ENCODE measurements around the gene AGXT.

Gene AGXT

GRCh38 chr2:240832921-240833494 lies 35.6 kb upstream of the AGXT start:
- in situ Hi-C loops (cut with HindIII; ENCODE audit: low pct_ligation_motif_present, low sequenced_read_pairs): loop anchor here (25.0 kb wide), 1 partner anchor 254 kb away; no protein-coding TSS in a partner anchor
- no peak for DNase-seq
- H3K4me3 ChIP-seq (ENCODE audit: low read depth, low read length): no peak overlapping the region
- no peak overlapping the region for H3K27ac ChIP-seq
- TF ChIP-seq CTCF (IDR thresholded peaks at IDR 0.05; ENCODE audit: low read depth, low read length, missing control alignments): no peak
- peaks cover 10% of the 10 kb centered on the region for H3K27me3 ChIP-seq (replicated peaks)
- no peaks in the 10 kb centered on the region for H3K36me3 ChIP-seq (replicated peaks)

DNA sequence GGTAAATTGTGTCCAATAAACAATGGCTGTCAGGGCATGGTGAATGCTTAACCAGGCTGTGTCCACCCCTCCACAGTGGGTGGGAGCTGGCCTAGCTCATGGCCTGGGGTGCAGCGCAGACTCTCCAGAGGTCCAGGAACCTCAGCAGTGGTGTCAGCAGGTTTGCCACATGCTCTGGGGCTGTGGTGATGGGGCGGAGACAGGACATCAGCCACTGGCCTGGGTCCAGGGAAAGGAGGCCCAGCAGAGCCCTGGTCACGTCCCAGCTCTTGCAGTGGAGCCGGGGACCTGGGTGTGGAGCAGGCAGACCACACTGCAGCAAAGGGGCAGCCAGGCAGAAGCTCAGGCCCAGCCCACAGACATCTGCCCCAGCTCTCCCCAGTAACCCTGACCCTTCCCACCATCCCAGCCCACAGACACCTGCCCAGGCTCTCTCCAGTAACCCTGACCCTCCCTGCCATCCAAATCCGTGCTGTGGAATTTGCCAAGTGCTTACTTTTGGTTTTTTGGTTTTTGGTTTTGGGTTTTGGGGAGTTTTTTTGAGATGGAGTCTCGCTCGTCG lies 34.8 kb upstream of the AGXT start:
- peaks cover 10% of the 10 kb centered on the region for H3K27me3 ChIP-seq (replicated peaks)
- no peaks in the 10 kb centered on the region for H3K36me3 ChIP-seq (replicated peaks)
- DNase-seq: no peak
- in situ Hi-C loops (cut with HindIII; ENCODE audit: low pct_ligation_motif_present, low sequenced_read_pairs): loop anchor here (25.0 kb wide), 1 partner anchor 253 kb away; no protein-coding TSS in a partner anchor
- no peak for TF ChIP-seq CTCF (IDR thresholded peaks at IDR 0.05; ENCODE audit: low read depth, low read length, missing control alignments)
- H3K4me3 ChIP-seq (ENCODE audit: low read depth, low read length): no peak overlapping the region
- no peak overlapping the region for H3K27ac ChIP-seq

- Histone ChIP-seq H3K4me3 (ENCODE audit: low read depth, low read length) (no peak overlapping the region), H3K36me3 (replicated peaks) (no peaks in the 10 kb centered on the region), H3K27ac (no peak overlapping the region), H3K27me3 (replicated peaks) (peaks cover 10% of the 10 kb centered on the region)
- no peak for TF ChIP-seq CTCF (IDR thresholded peaks at IDR 0.05; ENCODE audit: low read depth, low read length, missing control alignments)
- in situ Hi-C loops (cut with HindIII; ENCODE audit: low pct_ligation_motif_present, low sequenced_read_pairs): loop anchor here (25.0 kb wide), 1 partner anchor 253 kb away; no protein-coding TSS in a partner anchor
- no peak for DNase-seq
Measured at GRCh38 chr2:240834377-240834975, 34.1 kb upstream of the AGXT start.

GRCh38 chr2:240835528-240835927 lies 33.1 kb upstream of the AGXT start:
- no peak overlapping the region for H3K4me3 ChIP-seq (ENCODE audit: low read depth, low read length)
- H3K27ac ChIP-seq: no peak overlapping the region
- peaks cover 9% of the 10 kb centered on the region for H3K27me3 ChIP-seq (replicated peaks)
- in situ Hi-C loops (cut with HindIII; ENCODE audit: low pct_ligation_motif_present, low sequenced_read_pairs): loop anchor here (25.0 kb wide), 1 partner anchor 252 kb away; no protein-coding TSS in a partner anchor
- TF ChIP-seq CTCF (IDR thresholded peaks at IDR 0.05; ENCODE audit: low read depth, low read length, missing control alignments): no peak
- H3K36me3 ChIP-seq (replicated peaks): no peaks in the 10 kb centered on the region
- DNase-seq: no peak

GRCh38 chr2:240836781-240837467 lies 31.7 kb upstream of the AGXT start:
- Histone ChIP-seq H3K36me3 (replicated peaks) (no peaks in the 10 kb centered on the region), H3K27ac (no peak overlapping the region), H3K4me3 (ENCODE audit: low read depth, low read length) (no peak overlapping the region), H3K27me3 (replicated peaks) (peaks cover 8% of the 10 kb centered on the region)
- TF ChIP-seq CTCF (IDR thresholded peaks at IDR 0.05; ENCODE audit: low read depth, low read length, missing control alignments): no peak
- no peak for DNase-seq
- in situ Hi-C loops (cut with HindIII; ENCODE audit: low pct_ligation_motif_present, low sequenced_read_pairs): loop anchor here (25.0 kb wide), 1 partner anchor 250 kb away; no protein-coding TSS in a partner anchor
